ENCODE results near the gene CCSAP.

- TF ChIP-seq CTCF (IDR thresholded peaks at IDR 0.05) (no peak), POLR2AphosphoS5 (IDR thresholded peaks at IDR 0.05) (no peak), POLR2A (IDR thresholded peaks at IDR 0.05) (no peak), EP300 (IDR thresholded peaks at IDR 0.05; ENCODE audit: low read depth) (no peak)
Measured at GRCh38 chr1:229326601-229327000, 16.2 kb downstream of the CCSAP start.
